Measurements from ENCODE around the gene TGIF2.

DNA sequence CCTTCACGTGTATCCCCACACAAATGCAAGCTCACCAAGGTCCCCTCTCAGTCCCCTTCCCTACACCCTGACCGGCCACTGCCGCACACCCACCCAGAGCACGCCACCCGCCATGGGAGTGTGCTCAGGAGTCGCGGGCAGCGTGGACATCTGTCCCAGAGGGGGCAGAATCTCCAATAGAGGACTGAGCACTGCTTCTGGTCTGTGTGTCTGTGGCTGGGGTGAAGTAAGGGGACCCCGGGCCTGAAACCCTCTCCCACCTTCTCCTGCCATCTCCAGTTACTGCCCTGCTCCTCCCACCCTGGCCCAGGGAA lies 23.8 kb upstream of the TGIF2 start:
- no peak for TF ChIP-seq BHLHE40 (IDR thresholded peaks at IDR 0.05; ENCODE audit: borderline replicate concordance)
- TF ChIP-seq SUZ12 (IDR thresholded peaks at IDR 0.05), result no peak

Data from HEK293T (cell line).